T-helper 1 cell treated with Interleukin-12 subunit alpha and Interleukin-12 subunit beta and Interleukin-4 antibody, amounts not matched to agents 30 μg/mL and 1 μg/mL, for 36 hours (primary cell): Measurements from ENCODE around the gene SSNA1.
A peak's percentile ranks its signal among the peaks of the same experiment; 100 is the strongest.

Experiments
- H3K27ac Mint-ChIP-seq: one replicate; pipeline ENCODE4 v1.8.0; 2021; ENCODE audit warnings: mild to moderate bottlenecking, mixed read lengths
- H3K27me3 Mint-ChIP-seq: one replicate; pipeline ENCODE4 v1.8.0; 2021; ENCODE audit warnings: low read depth, mixed read lengths
- H3K36me3 Mint-ChIP-seq: one replicate; pipeline ENCODE4 v1.8.0; 2021; ENCODE audit warnings: low read depth, mixed read lengths
- H3K4me1 Mint-ChIP-seq: one replicate; pipeline ENCODE4 v1.8.0; 2021; ENCODE audit warnings: low read depth, mixed read lengths
- H3K4me3 Mint-ChIP-seq: one replicate; pipeline ENCODE4 v1.8.0; 2021; ENCODE audit warnings: mild to moderate bottlenecking, moderate library complexity, mixed read lengths
- H3K9me3 Mint-ChIP-seq: one replicate; pipeline ENCODE4 v1.8.0; 2021; ENCODE audit warnings: mixed read lengths

The SSNA1 gene

DNA sequence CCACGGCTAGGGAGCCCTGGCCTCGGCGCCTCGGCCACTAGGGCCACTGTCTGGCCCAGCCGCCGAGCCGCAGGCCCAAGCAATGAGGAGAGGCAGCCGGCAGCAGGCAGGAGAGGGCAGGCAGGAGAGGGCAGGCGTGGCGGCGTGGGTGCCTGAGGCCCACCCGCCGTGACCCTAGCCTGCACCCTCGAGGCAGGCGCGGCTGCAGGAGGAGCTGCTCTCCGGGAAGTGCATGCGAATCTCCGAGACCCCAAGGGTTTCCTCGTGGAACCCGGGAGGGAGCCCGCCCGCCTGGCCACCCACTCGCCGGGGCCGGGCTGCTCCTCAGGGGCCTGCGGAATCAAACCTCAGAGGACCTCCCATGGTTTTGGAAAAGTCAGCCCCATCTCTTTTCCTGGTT is 40.2 kb upstream of the SSNA1 start:
- H3K4me3 Mint-ChIP-seq: no peak overlapping the region
- no peaks in the 10 kb centered on the region for H3K36me3 Mint-ChIP-seq
- H3K9me3 Mint-ChIP-seq: no peaks in the 10 kb centered on the region
- no peaks in the 10 kb centered on the region for H3K27me3 Mint-ChIP-seq
- no peak overlapping the region for H3K27ac Mint-ChIP-seq
- H3K4me1 Mint-ChIP-seq: peaks cover 10% of the 10 kb centered on the region

- peaks cover 10% of the 10 kb centered on the region for H3K4me1 Mint-ChIP-seq
- no peaks in the 10 kb centered on the region for H3K27me3 Mint-ChIP-seq
- H3K27ac Mint-ChIP-seq: no peak overlapping the region
- no peaks in the 10 kb centered on the region for H3K36me3 Mint-ChIP-seq
- no peaks in the 10 kb centered on the region for H3K9me3 Mint-ChIP-seq
- no peak overlapping the region for H3K4me3 Mint-ChIP-seq
Observed at GRCh38 chr9:137148661-137149060, 39.8 kb upstream of the SSNA1 start.

GRCh38 chr9:137149363-137149762 is 39.1 kb upstream of the SSNA1 start:
- H3K36me3 Mint-ChIP-seq: no peaks in the 10 kb centered on the region
- H3K4me3 Mint-ChIP-seq: no peak overlapping the region
- H3K9me3 Mint-ChIP-seq: no peaks in the 10 kb centered on the region
- peaks cover 10% of the 10 kb centered on the region for H3K4me1 Mint-ChIP-seq
- H3K27me3 Mint-ChIP-seq: no peaks in the 10 kb centered on the region
- no peak overlapping the region for H3K27ac Mint-ChIP-seq

- no peaks in the 10 kb centered on the region for H3K9me3 Mint-ChIP-seq
- H3K27me3 Mint-ChIP-seq: peaks cover 5% of the 10 kb centered on the region
- no peaks in the 10 kb centered on the region for H3K36me3 Mint-ChIP-seq
- H3K4me1 Mint-ChIP-seq: peaks cover 10% of the 10 kb centered on the region
- no peak overlapping the region for H3K4me3 Mint-ChIP-seq
- no peak overlapping the region for H3K27ac Mint-ChIP-seq
Observed at GRCh38 chr9:137149942-137150616, 38.4 kb upstream of the SSNA1 start.

DNA sequence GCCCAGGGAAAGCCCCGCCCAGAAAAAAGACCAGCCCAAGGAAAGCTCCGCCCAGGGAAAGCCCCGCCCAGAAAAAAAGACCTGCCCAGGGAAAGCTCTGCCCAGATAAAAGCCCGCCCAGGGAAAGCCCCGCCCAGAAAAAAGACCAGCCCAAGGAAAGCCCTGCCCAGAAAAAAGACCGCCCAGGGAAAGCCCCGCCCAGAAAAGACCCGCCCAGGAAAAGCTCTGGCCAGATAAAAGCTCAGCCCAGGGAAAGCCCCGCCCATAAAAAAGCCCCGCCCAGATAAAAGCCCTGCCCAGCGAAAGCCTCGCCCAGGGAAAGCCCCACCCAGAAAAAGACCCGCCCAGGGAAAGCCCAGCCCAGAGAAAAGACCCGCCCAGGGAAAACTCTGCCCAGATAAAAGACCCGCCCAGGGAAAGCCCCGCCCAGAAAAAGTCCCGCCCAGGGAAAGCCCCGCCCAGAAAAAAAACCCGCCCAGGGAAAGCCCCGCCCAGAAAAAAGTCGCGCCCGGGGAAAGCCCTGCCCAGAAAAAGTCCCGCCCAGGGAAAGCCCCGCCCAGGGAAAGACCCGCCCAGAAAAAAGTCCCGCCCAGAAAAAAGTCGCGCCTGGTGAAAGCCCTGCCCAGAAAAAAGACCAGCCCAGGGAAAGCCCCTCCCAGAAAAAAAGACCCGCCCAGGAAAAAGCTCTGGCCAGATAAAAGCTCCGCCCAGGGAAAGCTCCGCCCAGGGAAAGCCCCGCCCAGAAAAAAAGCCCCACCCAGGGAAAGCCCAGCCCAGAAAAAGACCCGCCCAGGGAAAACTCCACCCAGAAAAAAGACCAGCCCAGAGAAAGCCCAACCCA is 37.6 kb upstream of the SSNA1 start:
- no peaks in the 10 kb centered on the region for H3K9me3 Mint-ChIP-seq
- H3K4me1 Mint-ChIP-seq: peaks cover 10% of the 10 kb centered on the region
- peak overlapping the region; percentile 80 for H3K27ac Mint-ChIP-seq
- H3K4me3 Mint-ChIP-seq: no peak overlapping the region
- peaks cover 8% of the 10 kb centered on the region for H3K27me3 Mint-ChIP-seq
- no peaks in the 10 kb centered on the region for H3K36me3 Mint-ChIP-seq

GRCh38 chr9:137152844-137153405 is 35.6 kb upstream of the SSNA1 start:
- Mint-ChIP-seq H3K27me3 (peaks cover 13% of the 10 kb centered on the region), H3K36me3 (no peaks in the 10 kb centered on the region), H3K27ac (no peak overlapping the region), H3K4me1 (peaks cover 14% of the 10 kb centered on the region), H3K4me3 (no peak overlapping the region), H3K9me3 (no peaks in the 10 kb centered on the region)

DNA sequence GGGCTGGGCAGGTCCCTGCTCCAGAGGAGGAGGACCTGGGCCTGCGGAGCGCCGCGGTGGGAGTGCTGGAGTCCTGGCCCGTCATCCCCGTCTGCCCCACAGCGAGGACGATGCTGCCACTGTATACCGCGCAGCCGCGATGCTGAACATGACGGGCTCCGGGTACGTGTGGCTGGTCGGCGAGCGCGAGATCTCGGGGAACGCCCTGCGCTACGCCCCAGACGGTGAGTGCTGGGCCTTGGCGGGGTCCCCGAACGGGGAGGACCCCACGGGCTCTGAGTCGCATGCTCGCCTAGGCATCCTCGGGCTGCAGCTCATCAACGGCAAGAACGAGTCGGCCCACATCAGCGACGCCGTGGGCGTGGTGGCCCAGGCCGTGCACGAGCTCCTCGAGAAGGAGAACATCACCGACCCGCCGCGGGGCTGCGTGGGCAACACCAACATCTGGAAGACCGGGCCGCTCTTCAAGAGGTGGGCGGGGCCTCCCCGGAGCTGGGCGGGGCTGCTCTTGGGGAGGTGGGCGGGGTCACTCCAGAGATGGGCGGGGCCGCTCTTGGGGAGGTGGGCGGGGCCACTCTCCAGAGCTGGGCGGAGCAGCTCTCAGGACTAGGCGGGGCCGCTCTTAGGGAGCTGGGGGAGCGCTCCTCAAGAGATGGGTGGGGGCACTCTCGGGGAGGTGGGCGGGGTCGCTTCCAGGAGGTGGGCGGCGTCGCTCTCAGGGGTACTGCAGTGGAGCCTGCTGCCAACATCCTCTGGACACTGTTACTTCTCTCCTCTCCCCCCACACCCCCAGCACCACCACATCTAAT is 31.7 kb upstream of the SSNA1 start:
- no peak overlapping the region for H3K27ac Mint-ChIP-seq
- peaks cover 31% of the 10 kb centered on the region for H3K27me3 Mint-ChIP-seq
- H3K4me3 Mint-ChIP-seq: peak overlapping the region; percentile 63
- no peaks in the 10 kb centered on the region for H3K36me3 Mint-ChIP-seq
- no peaks in the 10 kb centered on the region for H3K9me3 Mint-ChIP-seq
- peaks cover 11% of the 10 kb centered on the region for H3K4me1 Mint-ChIP-seq

- Mint-ChIP-seq H3K27me3 (peaks cover 31% of the 10 kb centered on the region), H3K4me1 (peaks cover 11% of the 10 kb centered on the region), H3K27ac (peak overlapping the region; percentile 5), H3K9me3 (no peaks in the 10 kb centered on the region), H3K36me3 (no peaks in the 10 kb centered on the region), H3K4me3 (no peak overlapping the region)
Observed at GRCh38 chr9:137157618-137158415, 30.7 kb upstream of the SSNA1 start.

DNA sequence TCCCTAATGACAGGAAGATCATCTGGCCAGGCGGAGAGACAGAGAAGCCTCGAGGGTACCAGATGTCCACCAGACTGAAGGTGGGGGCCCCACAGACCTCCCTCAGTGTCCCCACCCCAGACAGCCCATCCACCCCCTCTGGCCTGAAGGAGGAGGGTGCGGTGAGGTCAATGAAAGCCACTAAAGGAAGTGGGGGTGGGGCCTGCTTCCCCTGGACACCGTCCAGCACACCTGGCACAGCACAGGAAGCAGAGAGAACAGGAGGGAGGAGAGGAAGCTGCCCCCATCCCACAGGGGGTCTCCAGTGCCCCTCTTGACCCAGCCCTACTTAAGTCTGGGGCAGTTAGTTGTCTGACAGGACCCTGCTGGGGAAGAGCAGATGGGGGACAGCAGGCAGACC is 29.9 kb upstream of the SSNA1 start:
- peaks cover 31% of the 10 kb centered on the region for H3K27me3 Mint-ChIP-seq
- peaks cover 11% of the 10 kb centered on the region for H3K4me1 Mint-ChIP-seq
- no peak overlapping the region for H3K27ac Mint-ChIP-seq
- no peaks in the 10 kb centered on the region for H3K9me3 Mint-ChIP-seq
- H3K36me3 Mint-ChIP-seq: no peaks in the 10 kb centered on the region
- H3K4me3 Mint-ChIP-seq: no peak overlapping the region

DNA sequence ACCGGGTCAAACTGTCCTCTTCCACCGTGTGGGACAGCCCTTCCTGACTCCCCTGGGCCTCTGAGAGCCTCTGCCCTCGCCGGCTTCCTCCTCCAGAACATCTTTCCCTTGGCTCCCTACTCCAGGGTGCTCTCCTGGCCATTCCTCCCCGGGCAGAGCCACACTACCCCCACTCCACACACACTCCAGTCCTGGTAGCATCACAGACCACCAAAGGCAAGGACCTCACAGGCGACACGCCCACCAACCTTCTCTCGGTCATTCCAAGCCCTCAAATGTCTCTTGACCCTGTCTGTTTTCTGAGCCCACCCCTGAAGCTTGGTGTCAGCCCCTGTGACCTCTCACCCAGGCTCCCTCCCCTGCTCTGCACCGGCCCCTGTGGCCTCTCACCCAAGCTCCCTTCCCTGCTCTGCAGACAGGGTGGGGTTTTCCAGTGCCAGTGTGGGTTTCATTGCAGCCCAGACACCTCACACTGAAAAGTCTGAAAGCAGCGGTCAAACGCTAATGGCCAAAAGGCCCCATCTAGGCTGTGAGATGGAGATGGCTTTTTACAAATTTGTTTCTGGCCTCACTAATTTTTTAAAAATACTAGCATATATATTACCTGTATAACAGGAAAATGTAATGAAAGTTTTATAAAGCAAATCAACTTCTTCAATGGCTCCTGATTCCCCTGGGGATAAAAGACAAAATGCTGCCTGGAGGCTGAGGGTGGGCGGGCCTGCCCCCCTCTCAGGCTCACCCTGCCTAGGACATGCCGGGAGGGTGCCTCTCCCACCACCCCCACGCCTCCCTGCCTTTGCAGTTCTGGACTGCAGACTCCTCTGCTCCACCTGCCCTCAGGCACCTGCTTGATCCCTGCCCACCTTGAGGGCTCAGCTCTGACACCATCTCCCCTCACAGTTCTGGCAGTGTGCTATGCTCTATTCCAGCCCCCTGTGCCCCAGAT is 29.1 kb upstream of the SSNA1 start:
- Mint-ChIP-seq H3K36me3 (no peaks in the 10 kb centered on the region), H3K27ac (peak overlapping the region; percentile 36), H3K4me3 (no peak overlapping the region), H3K9me3 (no peaks in the 10 kb centered on the region), H3K27me3 (peaks cover 31% of the 10 kb centered on the region), H3K4me1 (peaks cover 11% of the 10 kb centered on the region)

DNA sequence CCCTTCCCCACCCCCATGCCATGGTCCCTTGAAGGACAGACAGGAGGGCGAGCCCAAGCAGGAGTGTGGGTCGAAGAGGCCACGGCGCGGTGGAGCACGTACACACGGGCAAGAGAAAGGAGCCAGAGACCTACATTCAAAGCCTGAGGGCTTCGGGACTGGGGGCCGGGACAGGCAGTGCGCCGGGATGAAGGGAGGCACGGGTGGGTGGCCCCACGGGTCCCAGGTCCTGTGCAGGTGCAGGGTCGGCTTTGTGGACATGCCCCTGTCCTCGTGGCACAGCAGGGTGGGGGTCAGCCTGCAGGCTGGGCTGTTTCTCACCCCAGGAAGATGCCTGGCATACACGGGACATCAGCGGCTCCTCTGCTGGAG is 28.4 kb upstream of the SSNA1 start:
- no peaks in the 10 kb centered on the region for H3K36me3 Mint-ChIP-seq
- peaks cover 26% of the 10 kb centered on the region for H3K27me3 Mint-ChIP-seq
- no peaks in the 10 kb centered on the region for H3K9me3 Mint-ChIP-seq
- peaks cover 11% of the 10 kb centered on the region for H3K4me1 Mint-ChIP-seq
- H3K4me3 Mint-ChIP-seq: no peak overlapping the region
- peak overlapping the region; percentile 36 for H3K27ac Mint-ChIP-seq

GRCh38 chr9:137160716-137161557 is 27.5 kb upstream of the SSNA1 start:
- H3K9me3 Mint-ChIP-seq: no peaks in the 10 kb centered on the region
- H3K27ac Mint-ChIP-seq: no peak overlapping the region
- H3K4me3 Mint-ChIP-seq: no peak overlapping the region
- H3K36me3 Mint-ChIP-seq: no peaks in the 10 kb centered on the region
- peaks cover 11% of the 10 kb centered on the region for H3K4me1 Mint-ChIP-seq
- H3K27me3 Mint-ChIP-seq: peaks cover 23% of the 10 kb centered on the region
